Hematopoietic multipotent progenitor cell treated with erythropoietin and hydrocortisone succinate and interleukin-3 and kit ligand, for 17 days (in vitro differentiated cells): ENCODE measurements around the gene CD38.
"Not testable (repeated sequence)": the region's sequence is repeated elsewhere in the genome, so short reads cannot be mapped to it uniquely, and the experiment has no call there.

Experiments used
- DNase-seq: peaks from one replicate; pipeline ENCODE4 v3.0.0-alpha.2; 2015; ENCODE audit warnings: low spot score

CD38 gene

GRCh38 chr4:15762460-15762859 is 15.7 kb upstream of the CD38 start:
- DNase-seq = not testable (repeated sequence)

- no peak for DNase-seq
These were observed 12.7 kb upstream of the CD38 start for GRCh38 chr4:15765391-15765790.

- no peak for DNase-seq
These were observed 12.0 kb upstream of the CD38 start for GRCh38 chr4:15765910-15766697.

- DNase-seq = no peak
These were observed 11.3 kb upstream of the CD38 start for GRCh38 chr4:15766821-15767220.

- no peak for DNase-seq
These were observed 8.9 kb upstream of the CD38 start for GRCh38 chr4:15769202-15769601.

GRCh38 chr4:15771216-15772058 is 6.7 kb upstream of the CD38 start:
- no peak for DNase-seq

GRCh38 chr4:15774020-15774420 is 4.1 kb upstream of the CD38 start:
- no peak for DNase-seq

GRCh38 chr4:15776871-15777648 is 1.1 kb upstream of the CD38 start:
- DNase-seq = no peak

- no peak for DNase-seq
These were observed 335 bp upstream of the CD38 start for GRCh38 chr4:15777697-15778288.

- DNase-seq = no peak
These were observed 1.2 kb downstream of the CD38 start for GRCh38 chr4:15779306-15779705.

- no peak for DNase-seq
These were observed 1.7 kb downstream of the CD38 start for GRCh38 chr4:15779809-15780208.

- no peak for DNase-seq
These were observed 3.4 kb downstream of the CD38 start for GRCh38 chr4:15781427-15782095.

GRCh38 chr4:15783676-15784075 is 5.5 kb downstream of the CD38 start:
- no peak for DNase-seq

- no peak for DNase-seq
These were observed 7.0 kb downstream of the CD38 start for GRCh38 chr4:15784959-15785634.

GRCh38 chr4:15786743-15787142 is 8.6 kb downstream of the CD38 start:
- no peak for DNase-seq

- no peak for DNase-seq
These were observed 14.8 kb downstream of the CD38 start for GRCh38 chr4:15792974-15793373.

GRCh38 chr4:15793506-15794363 is 15.6 kb downstream of the CD38 start:
- no peak for DNase-seq

GRCh38 chr4:15794426-15794825 is 16.3 kb downstream of the CD38 start:
- DNase-seq = no peak

GRCh38 chr4:15794905-15795304 is 16.8 kb downstream of the CD38 start:
- DNase-seq = no peak

GRCh38 chr4:15797320-15797719 is 19.2 kb downstream of the CD38 start:
- no peak for DNase-seq
